Panc1 (cell line): Measurements from ENCODE around the gene ZNF639. TPM values are rescaled to one million over a fixed set of nuclear protein-coding genes. Genes with fewer than 3 reads are reported as not detected.

Source experiments
- ATAC-seq: fragments of 200-7000 bp; cut with Tn5 transposase; 2 replicates; pipeline ENCODE4 v1.9.1; 2020; ENCODE audit warnings: mild to moderate bottlenecking, moderate library complexity
- BruUV-seq: library from RNA; stranded (reverse); fragments of 400-500 nt; replicated peaks from 2 replicates; lab custom pipeline; 2021; lab: Mats Ljungman, UMichigan
- CTCF ChIA-PET: fragments of 300-600 bp; sonication (Branson Sonifier 250); formaldehyde crosslinking; loops from one replicate; lab custom pipeline; 2022; ENCODE audit warnings: antibody characterized with exemption; lab: Charles Lee
- POLR2A ChIA-PET: fragments of 300-600 bp; sonication (Branson Sonifier 250); formaldehyde crosslinking; loops from one replicate; lab custom pipeline; 2022; ENCODE audit warnings: antibody characterized with exemption; lab: Charles Lee
- DNase-seq: peaks from one replicate; pipeline ENCODE4 v3.0.0-alpha.2; 2010; ENCODE audit warnings: low read depth, low spot score
- H3K27ac ChIP-seq: 2 replicates; pipeline ENCODE4 v1.5.1; 2011; ENCODE audit warnings: mild to moderate bottlenecking, low read length, inconsistent platforms
- H3K27me3 ChIP-seq: fragments of 200-500 bp; sonication (Bioruptor generic); 2 replicates; pipeline ENCODE4 v1.6.0; 2014; ENCODE audit warnings: low read length, inconsistent platforms; ENCODE audit not compliant: control insufficient read depth, insufficient read depth
- H3K36me3 ChIP-seq: fragments of 200-500 bp; sonication (Bioruptor generic); 2 replicates; pipeline ENCODE4 v1.5.1; 2014; ENCODE audit warnings: inconsistent platforms, mild to moderate bottlenecking, low read length, moderate library complexity; ENCODE audit not compliant: control insufficient read depth, insufficient read depth
- H3K4me1 ChIP-seq: 2 replicates; pipeline ENCODE4 v1.5.1; 2011; ENCODE audit warnings: inconsistent platforms, mild to moderate bottlenecking, low read length, moderate library complexity; ENCODE audit not compliant: control insufficient read depth, insufficient read depth
- H3K4me3 ChIP-seq, 2 experiments: 2 replicates each; pipeline ENCODE4 v1.5.1; 2011 to 2012; ENCODE audit warnings: low read depth in 2 of 2, low read length in 2 of 2, mild to moderate bottlenecking in 2 of 2, inconsistent platforms in 1 of 2, moderate library complexity in 1 of 2
- H3K9me3 ChIP-seq: fragments of 200-500 bp; sonication (Bioruptor generic); 2 replicates; pipeline ENCODE4 v1.5.1; 2014; ENCODE audit warnings: low read depth, mild to moderate bottlenecking, inconsistent platforms, low read length, moderate library complexity; ENCODE audit not compliant: control insufficient read depth, insufficient read depth
- CTCF ChIP-seq: fragments of 450-650 bp; IDR thresholded peaks from 2 replicates; pipeline ENCODE4 v1.5.1; 2017; ENCODE audit warnings: mild to moderate bottlenecking
- POLR2AphosphoS5 ChIP-seq: IDR thresholded peaks from 2 replicates; pipeline ENCODE4 v1.6.1; 2012; ENCODE audit warnings: mild to moderate bottlenecking, low read depth, low read length, moderate library complexity
- REST ChIP-seq, 2 experiments: IDR thresholded peaks; 2 replicates each; pipeline ENCODE4 v1.6.1; 2011 to 2012; ENCODE audit warnings: low read depth in 2 of 2, control low read depth in 1 of 2, low read length in 1 of 2, mild to moderate bottlenecking in 1 of 2, moderate library complexity in 1 of 2; ENCODE audit not compliant: insufficient read depth in 1 of 2
- in situ Hi-C: cut with HindIII; loops from 2 replicates; pipeline ENCODE4 v1.10.0; 2016; ENCODE audit warnings: low sequenced_read_pairs, low pct_unique_long_range_greater_than_20kb
- intact Hi-C: fragments of 100-400 bp; cut with micrococcal nuclease; formaldehyde crosslinking; loops from one replicate; pipeline ENCODE4 v1.10.0; 2022; ENCODE audit not compliant: unreplicated experiment
- total RNA-seq: library from RNA; stranded (reverse); gene quantifications from one replicate; pipeline ENCODE4 v1.2.1, GENCODE V29; 2021; ENCODE audit not compliant: unreplicated experiment

ZNF639 gene
- total RNA-seq, 1 experiment from 2014 or later = 56.1 TPM

- no peak for TF ChIP-seq POLR2AphosphoS5
- no peak for TF ChIP-seq REST (IDR thresholded peaks at IDR 0.05; ENCODE audit: insufficient read depth in 1 of 2, low read depth in 2 of 2, low read length in 1 of 2)
- TF ChIP-seq CTCF = no peak
- ChIA-PET CTCF (interaction anchor here (0.6 kb wide), 1 partner anchor 48 kb away, joined by 3 read pairs; no protein-coding TSS in a partner anchor), POLR2A (no interaction called here)
- no peak for ATAC-seq
- DNase-seq = no peak
- no peaks in the 10 kb centered on the region; the same call in 1 of the 2 replicates for H3K36me3 ChIP-seq
- intact Hi-C loops = no loop called here
- no peak overlapping the region for H3K4me3 ChIP-seq
- no peak overlapping the region for H3K27ac ChIP-seq
- no peaks in the 10 kb centered on the region for H3K27me3 ChIP-seq
- peaks cover 12% of the 10 kb centered on the region for H3K4me1 ChIP-seq
- no TSS peak for BruUV-seq
- in situ Hi-C loops = no loop called here
- no peaks in the 10 kb centered on the region for H3K9me3 ChIP-seq
Observed at GRCh38 chr3:179318876-179319275, 4.0 kb upstream of the ZNF639 start.

GRCh38 chr3:179321668-179322285 lies 1.1 kb upstream of the ZNF639 start:
- DNase-seq = peak; percentile 43
- Histone ChIP-seq H3K9me3 (no peaks in the 10 kb centered on the region), H3K36me3 (no peaks in the 10 kb centered on the region; the same call in 1 of the 2 replicates), H3K27me3 (no peaks in the 10 kb centered on the region), H3K4me1 (peaks cover 20% of the 10 kb centered on the region), H3K27ac (peak overlapping the region; percentile 95), H3K4me3 (peak overlapping the region; percentile 87 to 89)
- ChIA-PET POLR2A (no interaction called here), CTCF (interaction anchor here (0.6 to 1.4 kb wide), 3 partner anchors 175 to 885 kb away, joined by 3 to 5 read pairs (median 3); no protein-coding TSS in a partner anchor)
- intact Hi-C loops (loop anchor here (5.0 kb wide), 1 partner anchor 241 kb away; the partner anchor contains the start of gene ACTL6A), in situ Hi-C loops (no loop called here)
- BruUV-seq = no TSS peak
- no peak for ATAC-seq
- TF ChIP-seq CTCF (peak; percentile 75), POLR2AphosphoS5 (no peak)
